Measurements from ENCODE around the gene MAPKBP1.

DNA sequence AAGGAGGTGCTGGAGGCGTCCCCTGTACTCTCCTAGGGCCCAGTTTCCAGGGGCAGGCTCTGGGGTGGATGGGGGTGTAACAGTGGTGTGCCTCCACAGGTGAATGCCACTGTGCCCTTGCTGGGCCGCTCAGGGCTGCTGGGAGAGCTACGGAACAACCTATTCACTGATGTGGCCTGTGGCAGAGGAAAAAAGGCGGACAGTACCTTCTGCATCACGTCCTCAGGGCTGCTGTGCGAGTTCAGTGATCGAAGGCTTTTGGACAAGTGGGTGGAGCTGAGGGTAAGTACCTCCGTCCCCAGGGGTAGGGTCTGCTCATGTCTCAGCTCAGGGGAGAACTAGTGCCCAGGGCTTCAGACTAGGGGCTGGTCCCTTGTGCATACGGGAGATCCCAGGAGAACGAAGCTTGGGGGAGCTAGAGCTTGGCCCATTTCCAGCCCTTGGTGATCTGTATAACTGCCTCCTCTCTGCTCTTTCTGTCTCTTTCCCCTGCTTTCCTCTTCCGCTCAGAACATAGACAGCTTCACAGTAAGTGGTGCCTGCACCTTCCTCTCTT is 38.6 kb downstream of the MAPKBP1 start:
- TF ChIP-seq FOXA1 (IDR thresholded peaks at IDR 0.05) (no peak), SP1 (IDR thresholded peaks at IDR 0.05) (no peak), SUZ12 (IDR thresholded peaks at IDR 0.05) (no peak), L3MBTL2 (conservative IDR thresholded peaks at IDR 0.05) (no peak), ELF4 (IDR thresholded peaks at IDR 0.05) (no peak), LEF1 (IDR thresholded peaks at IDR 0.05; ENCODE audit: borderline replicate concordance) (no peak), ZNF384 (IDR thresholded peaks at IDR 0.05) (no peak), TARDBP (IDR thresholded peaks at IDR 0.05) (no peak), NFRKB (IDR thresholded peaks at IDR 0.05) (no peak)
- TF ChIP-seq, protein P1, sequence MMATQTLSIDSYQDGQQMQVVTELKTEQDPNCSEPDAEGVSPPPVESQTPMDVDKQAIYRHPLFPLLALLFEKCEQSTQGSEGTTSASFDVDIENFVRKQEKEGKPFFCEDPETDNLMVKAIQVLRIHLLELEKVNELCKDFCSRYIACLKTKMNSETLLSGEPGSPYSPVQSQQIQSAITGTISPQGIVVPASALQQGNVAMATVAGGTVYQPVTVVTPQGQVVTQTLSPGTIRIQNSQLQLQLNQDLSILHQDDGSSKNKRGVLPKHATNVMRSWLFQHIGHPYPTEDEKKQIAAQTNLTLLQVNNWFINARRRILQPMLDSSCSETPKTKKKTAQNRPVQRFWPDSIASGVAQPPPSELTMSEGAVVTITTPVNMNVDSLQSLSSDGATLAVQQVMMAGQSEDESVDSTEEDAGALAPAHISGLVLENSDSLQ (IDR thresholded peaks at IDR 0.05) = no peak

Measured in HEK293T (cell line).